GM03348 (cell line): ENCODE results near the gene PBX1.

Experiments used
- DNase-seq: peaks from one replicate; pipeline ENCODE4 v3.0.0; 2012; ENCODE audit warnings: low spot score

The PBX1 gene

DNA sequence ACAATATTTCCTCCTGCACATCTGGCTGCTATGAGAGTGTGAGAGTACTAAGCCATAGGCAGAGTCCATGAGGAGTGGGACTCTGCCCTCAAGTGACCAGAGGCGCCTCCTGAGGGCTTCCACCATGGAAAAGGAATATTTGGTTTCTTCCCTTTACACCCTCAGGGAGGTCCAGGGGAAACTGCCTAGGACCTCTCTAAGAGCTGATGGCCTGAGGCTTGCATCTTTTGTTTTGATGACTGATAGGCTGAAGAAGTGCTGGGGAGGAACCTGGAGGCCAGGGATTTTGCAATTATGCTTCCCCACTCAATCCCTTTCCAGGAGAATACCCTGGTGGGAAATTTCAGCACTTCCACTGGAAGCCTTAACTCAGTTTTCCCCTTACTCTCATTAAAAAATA is 111.0 kb downstream of the PBX1 start:
- DNase-seq, result no peak

DNA sequence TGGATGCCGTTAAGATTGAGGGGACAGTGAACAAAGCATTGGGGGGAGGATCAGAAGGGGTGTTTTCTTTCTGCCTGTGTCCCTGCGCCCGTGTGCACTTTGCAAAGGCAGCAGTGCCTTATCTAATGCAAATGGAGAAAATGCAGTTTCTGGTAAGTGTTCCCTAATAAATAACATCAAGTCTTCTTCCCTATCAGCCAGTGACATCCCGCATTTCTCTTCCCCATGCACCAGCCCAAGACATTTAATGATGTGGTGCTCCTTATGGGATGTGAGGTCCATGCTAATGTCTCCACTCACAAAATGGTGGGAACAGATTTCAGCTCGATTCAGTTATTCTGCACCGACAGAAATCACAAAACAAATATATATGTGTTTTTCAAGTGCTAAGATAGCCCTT is 111.8 kb downstream of the PBX1 start:
- DNase-seq, result no peak

DNA sequence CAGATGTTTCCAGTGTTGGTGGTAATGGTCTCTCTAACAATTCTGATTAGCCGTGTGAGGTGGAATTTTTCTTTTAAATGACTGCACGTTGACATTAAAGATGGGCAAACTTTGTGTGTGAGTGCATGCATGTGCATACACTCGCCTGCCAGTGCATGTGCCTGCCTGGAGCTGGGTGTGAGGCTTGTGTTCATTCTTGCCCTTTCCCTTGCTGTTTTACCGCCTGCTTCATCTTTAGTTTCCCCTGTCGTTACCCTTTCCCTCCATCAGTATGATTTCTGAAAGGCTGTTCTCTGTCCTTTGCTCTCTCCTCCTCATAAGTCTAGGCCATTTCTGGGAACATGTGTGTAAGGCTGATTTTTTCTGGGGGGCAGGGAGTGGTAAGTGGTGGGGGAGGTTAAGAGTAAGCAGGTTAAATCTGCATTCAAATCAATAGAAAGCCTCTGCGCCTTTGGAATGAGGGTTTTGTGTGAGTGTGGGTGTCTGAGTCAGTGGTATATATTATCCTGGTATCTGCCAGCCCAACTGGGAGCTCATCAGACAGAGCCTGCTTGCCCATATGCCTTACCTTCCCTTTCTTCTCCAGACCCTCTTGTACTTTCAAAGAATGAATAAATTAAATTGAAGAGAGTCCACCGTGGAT is 112.5 kb downstream of the PBX1 start:
- DNase-seq, result peak; percentile 19

DNA sequence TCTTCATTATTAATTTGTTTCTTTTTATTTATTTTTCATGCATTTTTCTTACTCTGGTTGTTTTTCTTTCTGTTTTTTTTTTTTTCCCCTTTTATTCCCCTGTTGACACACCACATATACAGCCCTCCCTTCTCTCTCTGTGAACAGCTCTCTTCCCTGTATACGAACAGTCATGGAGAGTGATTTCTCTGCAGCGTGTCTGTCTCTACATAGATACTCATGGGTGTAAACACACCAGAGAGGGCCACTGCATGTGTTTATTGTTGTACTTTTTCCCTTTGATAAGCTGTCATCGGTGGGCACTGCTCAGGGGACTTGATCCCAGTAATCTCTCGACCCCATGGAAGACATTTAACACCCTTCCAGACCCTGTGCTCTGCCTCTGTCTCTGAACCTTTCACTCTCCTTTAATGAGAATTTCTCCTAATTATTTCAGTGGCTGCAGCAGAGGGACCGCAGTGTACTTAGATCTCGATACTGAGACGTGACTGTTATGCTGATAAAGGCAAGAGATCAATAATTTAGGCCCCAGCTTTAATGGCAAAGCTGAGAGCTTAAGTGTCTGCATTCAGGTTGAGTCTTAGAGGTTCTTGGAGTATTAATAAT is 113.1 kb downstream of the PBX1 start:
- no peak for DNase-seq

DNA sequence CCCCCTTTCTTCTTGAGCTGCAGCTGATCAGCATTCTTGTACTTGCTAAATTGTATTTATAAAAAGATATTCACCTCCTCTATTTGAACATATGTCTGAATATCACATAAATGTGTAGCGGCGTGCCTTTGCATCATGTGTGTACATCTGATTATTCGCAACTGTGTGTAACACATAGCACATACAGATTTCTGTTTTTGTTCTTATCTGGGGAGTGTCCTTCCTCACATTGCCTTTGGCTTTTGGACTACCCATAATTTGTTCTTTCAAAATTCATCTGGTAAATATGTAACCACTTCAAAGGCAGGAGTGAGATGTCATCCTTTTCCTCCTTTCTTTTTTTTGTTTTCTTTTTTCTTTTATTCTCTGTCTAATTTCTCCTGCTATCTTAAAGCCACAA is 113.6 kb downstream of the PBX1 start:
- no peak for DNase-seq

DNA sequence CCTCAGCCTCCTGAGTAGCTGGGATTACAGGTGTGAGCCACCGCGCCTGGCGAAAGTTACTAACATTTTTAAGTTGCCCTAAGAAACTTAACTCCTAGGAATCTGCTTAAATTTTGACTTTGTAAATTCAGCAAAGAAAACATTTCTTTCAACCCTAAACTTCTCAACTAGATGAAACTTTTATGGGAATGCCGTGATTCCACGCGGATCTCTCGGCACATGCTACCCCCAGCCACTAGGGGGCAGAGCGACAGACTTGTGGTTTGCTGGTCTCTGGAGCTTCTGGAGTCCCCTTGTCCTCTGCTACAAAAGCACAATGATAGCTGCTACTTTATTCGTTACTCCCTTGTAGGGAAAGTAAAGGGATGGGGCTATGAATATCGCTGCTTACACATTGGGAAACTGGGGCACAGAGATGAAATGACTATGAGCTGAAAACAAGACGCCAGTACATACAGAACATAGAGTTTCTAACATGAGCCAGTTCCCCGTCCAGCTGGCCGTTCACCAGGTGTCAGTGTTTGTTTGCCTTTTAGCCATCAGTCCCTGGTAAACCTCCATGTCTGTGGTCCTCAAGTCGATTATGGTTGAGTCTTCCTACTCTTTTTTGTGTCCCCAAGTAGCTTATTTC is 114.7 kb downstream of the PBX1 start:
- no peak for DNase-seq

DNA sequence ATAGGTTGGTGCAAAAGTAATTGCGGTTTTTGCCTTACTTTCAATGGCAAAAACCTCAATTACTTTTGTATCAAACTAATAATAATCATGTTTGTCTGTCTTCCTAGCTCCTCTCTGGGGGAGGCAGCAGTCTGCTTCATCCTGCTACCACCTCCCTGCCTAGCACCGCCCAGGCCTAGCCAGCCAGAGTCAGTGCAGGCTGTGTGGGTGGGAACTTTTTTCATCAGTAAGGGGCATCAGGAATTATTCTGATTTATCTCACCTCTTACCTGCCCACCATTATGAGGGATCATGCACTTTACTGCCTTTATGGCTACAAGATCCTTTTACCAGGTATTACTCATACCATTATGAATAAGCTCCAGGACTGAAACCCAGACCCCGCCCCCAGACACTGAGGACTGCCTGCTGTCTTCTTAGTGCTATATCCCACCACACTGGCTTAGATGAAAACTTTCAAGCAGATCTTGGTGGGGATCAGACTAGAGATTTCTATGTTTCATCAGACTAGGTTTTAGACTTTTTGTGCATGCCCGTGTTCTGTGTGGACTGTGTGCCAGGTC is 116.4 kb downstream of the PBX1 start:
- no peak for DNase-seq

DNA sequence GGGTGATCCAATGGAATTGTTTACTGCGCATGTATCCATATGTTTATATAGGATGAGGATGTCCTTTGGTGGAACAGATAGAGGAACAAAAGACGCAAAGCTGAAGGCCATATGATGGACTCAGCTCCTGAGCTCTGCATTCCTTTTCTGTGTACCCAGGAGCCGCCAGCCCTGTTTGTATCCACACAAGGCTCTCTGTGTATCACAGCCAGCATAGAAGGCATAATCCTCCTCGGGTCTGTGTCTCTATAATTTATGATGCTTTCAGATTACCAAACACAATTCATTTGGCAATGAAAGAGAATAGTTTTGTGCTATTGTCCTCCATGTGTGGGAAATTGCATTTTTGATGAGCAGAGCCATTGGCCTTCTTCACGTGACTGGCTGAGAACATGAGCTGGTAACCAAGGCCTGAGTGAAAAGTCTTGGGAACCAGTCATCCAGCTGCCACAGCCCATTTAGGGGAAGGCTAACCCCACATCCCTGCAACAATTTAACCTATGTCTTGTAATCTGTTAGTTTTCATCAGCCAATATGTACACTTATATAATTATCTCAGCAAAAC is 119.2 kb downstream of the PBX1 start:
- DNase-seq, result peak; percentile 29

DNA sequence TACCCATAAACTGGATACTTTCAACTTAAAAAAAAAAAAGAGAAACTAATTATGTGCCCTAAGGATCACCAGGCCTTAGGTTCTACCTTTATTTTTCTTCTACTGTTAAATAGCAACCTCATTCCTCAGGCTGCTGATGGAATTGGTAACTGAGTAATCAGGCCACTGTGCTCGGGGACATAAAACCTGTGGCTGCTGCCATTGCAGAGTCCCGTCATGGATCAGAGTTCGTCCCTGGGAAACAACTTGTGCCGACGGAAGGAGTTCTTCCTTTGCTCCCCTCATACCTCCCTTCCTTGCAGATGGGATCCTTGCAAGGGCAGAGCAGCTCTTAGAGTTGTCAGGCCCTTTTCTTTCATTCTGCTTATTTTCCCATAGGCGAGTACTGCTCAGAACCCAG is 123.6 kb downstream of the PBX1 start:
- no peak for DNase-seq

DNA sequence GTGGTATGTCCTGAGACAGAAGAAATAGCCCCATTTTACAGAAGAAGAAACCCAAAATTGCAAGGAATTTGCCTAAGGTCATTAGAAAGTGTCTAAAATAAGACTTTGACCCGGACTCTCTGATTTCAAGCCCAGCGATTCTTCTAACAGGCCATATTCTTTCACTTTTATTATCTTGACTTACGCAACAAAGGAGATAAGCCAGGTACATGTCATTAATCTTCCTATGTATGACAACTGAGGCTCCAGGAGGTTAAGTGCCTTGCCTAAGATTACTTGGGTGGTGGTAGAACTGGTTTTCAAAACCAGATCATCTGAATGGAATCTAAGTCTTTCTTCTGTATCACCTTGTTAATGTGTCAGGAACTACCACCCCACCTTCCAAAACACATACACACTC is 124.3 kb downstream of the PBX1 start:
- no peak for DNase-seq

DNA sequence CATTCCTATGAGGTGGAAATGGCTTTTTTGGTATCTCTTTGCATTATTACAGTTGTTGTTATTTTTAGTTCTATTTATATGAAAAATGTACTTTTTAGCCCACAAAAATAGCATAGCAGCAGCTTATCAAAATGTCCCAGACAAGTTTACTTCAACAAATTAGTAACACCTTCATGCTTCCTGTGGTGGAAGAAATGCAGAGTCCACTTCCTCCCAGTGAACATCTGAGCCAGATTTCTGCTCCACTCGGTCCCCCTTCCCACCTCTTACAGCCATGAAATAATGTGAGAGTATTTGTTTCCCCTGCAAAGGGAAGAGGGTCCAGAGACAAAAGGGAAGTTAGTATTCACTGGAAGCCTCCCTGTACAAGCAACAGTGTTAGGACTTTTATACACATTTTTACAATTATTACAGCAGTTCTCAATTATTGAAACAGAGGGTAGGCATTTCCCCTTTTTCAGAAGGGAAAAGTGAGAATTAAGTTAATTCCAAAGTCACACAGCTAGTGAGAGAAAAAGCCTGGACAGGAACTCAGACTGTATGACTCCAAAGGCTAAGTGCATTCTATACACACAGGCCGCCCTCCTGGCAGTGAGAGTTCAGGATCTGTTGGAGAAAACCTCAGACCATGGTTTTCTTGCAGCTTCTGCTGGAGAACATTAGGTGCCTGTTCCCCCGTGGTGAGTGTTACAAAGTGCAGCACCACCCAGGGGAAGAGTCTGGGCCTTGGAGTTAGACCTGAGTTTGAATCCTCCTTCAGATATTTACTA is 126.5 kb downstream of the PBX1 start:
- DNase-seq, result no peak

DNA sequence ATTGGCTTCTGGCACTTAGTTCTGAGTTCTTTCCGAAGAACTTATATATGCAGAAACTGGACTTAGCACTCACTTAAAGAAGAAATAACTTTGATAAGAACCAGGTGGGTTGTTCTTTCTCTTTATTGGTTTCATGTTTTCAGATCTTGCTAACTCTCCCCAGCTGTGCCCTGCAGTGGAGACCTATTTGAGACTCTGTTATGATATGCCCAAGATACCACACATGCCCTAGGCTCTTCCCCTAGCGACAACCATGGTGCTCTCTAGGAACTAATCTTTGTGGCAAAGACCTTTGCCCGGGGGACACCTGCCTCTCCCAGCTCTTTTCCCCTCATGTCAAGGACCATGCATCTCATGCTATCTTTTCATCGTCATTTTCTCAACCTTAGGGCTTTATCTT is 128.8 kb downstream of the PBX1 start:
- no peak for DNase-seq

DNA sequence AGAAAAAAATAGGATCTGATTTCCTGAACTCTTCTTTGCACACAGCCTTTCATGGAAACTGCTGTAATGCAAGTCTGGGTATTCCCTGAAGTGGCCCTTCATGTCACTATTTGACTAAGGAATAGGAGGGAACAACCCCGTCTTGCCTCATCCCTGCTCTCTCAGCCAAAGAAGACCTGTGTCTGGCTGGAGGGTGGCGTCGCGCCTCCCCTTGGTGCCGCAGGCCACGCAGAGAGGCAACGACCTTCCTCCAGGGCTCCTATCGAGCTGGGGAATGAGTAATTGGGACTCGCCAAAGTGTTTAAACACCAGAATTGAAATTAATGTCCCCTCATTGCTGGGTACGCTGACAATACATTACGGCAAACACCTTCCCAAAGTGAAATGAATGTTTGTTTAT is 129.8 kb downstream of the PBX1 start:
- DNase-seq, result no peak

DNA sequence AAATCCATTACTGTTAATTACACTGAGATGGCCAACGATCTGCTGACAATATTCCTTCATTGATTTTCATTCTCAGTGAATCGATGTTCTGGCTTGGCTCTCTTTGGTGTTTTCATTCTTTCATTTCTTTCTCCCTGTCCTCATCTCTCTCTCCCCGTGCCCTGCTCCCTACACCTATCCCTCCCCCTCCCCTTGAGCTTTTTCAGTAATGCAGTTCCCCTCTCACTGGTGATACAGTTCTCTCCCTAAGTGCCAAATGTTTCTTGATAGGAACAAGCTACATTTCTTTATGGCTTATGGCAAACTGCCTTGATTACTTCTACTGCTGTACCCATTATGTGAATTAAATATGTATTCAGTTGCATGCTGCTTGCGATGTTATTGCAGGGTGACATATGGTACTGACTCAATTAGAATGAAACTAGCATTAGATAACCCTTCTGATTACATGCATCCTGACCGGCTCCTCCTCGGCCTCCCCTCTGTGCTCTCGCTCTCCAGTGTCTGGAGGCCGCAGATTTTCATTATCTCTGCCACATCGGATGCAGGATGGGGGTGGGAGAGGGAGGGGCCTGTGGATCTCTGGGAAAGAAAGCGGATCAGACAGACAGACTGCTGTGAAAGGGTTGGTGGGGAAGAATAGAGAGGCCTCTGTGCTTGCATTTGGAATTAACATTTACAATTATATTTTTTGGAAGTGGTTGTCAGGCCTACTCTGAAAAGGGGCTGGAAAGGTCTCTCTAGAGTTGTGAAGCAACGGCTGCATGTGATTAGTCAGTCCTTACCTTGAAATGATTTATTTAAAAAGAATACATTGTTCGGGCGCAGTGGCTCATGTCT is 130.9 kb downstream of the PBX1 start:
- no peak for DNase-seq

DNA sequence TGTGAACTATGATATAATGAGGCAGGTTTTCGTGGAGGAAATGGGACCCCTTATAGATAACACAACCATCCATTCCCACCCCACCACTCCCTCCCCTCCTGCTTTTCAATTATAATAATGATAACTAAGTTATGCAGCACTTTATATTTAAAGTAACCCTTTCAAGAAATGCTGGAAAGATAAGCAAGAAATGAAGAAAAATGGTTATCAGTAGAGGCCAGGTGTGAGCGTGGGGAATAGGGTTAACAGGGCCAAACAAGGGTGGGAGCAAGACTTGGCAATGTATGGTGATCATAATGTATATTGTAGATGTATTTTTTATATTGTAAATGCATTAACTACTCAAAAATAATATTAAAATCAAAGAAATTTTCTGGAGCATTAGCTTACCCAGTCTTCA is 133.4 kb downstream of the PBX1 start:
- no peak for DNase-seq

DNA sequence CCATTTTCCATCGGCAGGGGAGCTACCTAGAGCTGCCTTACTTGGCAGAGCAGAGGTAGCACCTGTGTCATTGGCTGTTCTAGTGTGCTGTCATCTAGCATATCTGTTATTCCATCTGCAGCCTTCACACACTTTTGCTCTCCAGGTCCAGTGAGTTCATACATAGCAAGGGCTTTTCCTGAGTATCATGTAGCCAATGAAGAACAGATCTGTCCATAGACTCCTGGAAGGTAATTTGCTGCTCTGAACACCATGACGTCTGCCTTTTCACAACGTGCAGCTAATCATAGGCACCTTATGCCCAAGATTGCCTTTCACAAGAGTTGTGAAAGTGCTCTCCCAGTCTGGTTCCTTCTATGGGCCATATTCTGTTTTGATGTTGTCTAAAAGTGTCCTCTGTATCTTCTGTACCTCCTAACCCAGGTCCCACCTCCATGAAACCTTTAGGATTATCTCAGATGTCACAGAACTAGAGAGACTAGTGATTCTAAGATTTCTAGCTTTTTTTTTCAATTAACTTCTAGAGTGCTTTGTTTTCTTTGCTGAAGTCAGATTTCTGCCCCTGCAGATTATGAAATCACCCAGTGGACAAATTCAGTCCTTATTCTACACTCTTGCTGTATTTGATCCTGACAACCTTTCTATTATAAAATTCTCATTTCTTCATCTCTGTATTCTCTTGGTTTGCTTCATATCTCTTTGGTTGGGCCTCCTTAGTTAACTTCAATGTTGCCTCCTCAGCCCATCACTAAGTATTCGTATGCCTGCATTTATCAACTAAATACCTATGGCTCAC is 134.8 kb downstream of the PBX1 start:
- no peak for DNase-seq

DNA sequence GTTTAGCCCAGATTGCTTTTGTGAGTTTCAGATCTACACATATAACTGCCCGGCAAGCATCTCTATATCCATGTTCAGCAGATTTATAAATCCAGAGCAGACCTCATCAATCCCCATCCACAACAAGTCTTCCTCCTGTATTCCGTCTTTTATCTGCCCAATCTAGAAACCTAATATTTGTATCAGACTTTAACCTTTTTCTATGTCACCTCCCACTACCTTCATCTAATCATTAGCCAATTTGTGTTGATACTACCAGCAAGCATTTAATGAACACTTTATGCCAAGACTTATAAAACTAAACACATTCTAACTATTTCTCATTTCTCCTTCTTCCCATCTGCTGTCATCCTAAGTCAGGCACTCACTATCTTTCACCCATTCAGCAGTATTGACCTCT is 135.5 kb downstream of the PBX1 start:
- no peak for DNase-seq

DNA sequence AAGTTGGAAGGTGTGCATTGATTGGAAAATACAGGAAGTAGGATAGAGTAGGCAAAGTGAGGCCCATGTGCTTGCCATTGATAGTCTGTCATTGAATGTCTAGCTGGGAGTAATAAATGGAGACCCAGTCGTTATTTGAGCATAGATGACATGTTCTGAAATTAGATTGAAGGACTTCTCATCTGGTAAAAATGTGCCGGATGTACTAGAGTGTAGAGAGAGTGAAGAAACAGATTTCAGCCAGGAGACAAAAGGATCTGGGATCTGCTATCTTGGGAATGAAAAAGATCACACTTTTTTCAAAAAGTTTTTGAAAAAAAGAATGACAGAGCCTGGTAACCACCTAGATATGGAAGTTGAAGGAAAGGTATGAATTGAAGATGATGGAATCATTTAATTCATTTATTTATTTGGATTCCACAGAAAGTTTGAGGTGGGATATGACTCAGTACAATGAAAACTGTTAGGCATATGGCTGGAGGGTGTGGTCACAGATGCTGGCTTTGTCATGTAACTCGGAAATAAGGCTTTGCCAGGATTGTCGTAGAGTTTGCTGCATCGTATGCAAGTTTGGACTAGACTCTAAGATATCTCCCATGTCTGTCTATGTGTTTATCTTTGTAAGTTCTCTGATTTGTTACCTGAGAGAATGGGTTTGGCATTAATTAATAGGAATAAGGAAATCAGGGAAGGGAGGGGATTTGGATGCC is 137.1 kb downstream of the PBX1 start:
- DNase-seq, result peak; percentile 66

DNA sequence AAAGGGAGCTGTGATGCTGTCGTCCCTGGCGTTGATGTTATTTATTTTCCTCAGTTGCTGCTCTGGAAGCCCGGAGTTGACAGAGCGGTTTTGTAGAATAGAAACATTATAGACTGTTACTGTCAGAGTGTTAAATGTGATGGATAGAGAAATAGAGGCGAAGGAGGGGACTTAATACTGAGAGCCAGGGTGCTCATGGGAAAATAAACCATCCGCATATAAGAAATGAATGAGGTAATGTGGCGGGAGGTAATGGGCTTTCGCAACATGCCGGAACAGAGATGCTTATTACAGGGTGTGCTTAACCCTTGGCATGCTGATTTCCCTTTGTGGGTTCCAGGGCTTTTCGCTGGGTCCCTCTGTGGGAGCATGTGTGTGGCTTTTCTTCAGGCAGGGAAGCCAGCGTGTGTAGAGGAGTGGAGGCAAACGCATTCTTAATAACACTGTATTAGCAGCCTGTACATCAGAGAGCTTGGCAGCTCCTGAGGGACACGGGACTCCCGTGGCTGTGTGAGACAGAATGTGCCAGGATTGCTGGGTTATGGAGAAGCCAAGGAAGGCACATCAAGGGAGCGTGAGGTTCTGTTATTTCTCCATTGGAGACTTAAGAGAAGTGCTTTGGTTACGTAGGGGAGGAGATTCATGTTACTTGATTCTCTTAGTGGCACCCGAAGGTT is 141.0 kb downstream of the PBX1 start:
- no peak for DNase-seq
